ENCODE data around the gene PIN1. TPM values are rescaled to one million over a fixed set of nuclear protein-coding genes. Genes with fewer than 3 reads are reported as not detected.

Gene PIN1
- total RNA-seq, 1 donor from 2014 or later, result 69.9 TPM

DNA sequence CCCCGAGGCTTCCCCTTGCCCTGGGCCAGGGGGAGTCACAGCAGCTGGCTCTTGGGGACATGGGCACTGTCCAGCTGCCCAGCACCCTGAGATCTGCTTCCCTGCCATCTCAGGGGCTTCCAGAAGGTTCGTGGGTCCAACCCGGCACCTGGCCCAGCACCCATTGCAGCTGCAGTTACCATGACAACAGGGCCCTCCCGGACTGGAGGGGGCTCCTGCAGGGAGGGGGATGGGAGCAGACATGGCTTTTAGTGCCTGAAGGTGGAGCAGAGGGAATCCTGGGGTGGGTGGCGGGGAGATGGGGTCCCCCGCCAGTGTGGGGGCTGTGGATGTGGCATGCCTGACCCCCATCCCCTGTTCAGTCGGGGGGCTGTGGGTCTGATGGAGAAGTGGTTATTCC is 14.7 kb downstream of the PIN1 start:
- no peak overlapping the region for H3K4me3 Mint-ChIP-seq (ENCODE audit: unreplicated experiment)
- TF ChIP-seq CTCF (IDR thresholded peaks at IDR 0.05; ENCODE audit: unreplicated experiment), result no peak

DNA sequence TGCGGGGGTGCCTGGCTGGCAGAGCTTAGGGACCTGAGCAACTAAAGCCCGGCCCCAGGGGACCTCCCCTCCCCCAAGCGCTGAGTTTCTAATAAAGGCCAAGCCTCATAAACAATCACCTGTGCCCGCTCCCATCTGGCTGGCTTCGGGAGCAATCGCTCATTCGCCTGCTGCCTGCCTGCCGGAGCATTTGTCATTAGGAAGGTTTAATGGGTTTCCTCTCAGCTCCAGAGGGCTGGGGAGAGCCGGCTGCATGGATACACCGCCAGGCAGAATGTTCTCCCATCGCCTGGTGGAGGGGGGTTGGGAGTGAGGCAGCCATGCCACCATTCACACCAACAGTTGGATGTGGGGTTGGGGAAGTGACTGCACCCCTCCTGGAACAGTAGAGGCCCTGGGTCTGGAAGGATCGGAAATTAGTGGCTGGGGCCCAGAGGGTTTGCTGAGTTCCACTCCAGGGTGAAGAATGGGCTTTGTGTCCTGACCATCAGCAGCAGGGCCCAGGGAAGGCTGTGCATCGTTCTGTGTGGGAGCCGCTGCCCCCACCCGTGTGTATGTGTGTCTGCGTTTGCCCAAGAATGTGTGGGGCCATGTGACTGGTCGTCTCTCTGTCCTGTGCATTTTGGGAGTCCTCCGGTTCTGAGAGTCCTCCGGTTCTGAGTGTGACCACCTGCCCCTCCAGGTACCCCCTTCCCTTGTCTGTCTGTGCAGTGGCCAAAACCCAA is 15.3 kb downstream of the PIN1 start:
- peaks cover 5% of the 10 kb centered on the region for H3K27me3 Mint-ChIP-seq (ENCODE audit: unreplicated experiment)
- no peak for DNase-seq (ENCODE audit: low spot score)
- TF ChIP-seq CTCF (IDR thresholded peaks at IDR 0.05; ENCODE audit: unreplicated experiment), result no peak
- H3K4me1 Mint-ChIP-seq (ENCODE audit: unreplicated experiment), result no peaks in the 10 kb centered on the region
- H3K36me3 Mint-ChIP-seq (ENCODE audit: low read depth, unreplicated experiment), result peaks cover 29% of the 10 kb centered on the region
- no peak overlapping the region for H3K4me3 Mint-ChIP-seq (ENCODE audit: unreplicated experiment)
- no peaks in the 10 kb centered on the region for H3K9me3 Mint-ChIP-seq (ENCODE audit: unreplicated experiment)
- H3K27ac Mint-ChIP-seq (ENCODE audit: unreplicated experiment), result no peak overlapping the region

More for the DNA sequence above, 14.7 kb downstream of the PIN1 start:
- no peak for DNase-seq (ENCODE audit: low spot score)
- H3K27ac Mint-ChIP-seq (ENCODE audit: unreplicated experiment), result no peak overlapping the region
- H3K9me3 Mint-ChIP-seq (ENCODE audit: unreplicated experiment), result no peaks in the 10 kb centered on the region
- no peaks in the 10 kb centered on the region for H3K4me1 Mint-ChIP-seq (ENCODE audit: unreplicated experiment)
- H3K27me3 Mint-ChIP-seq (ENCODE audit: unreplicated experiment), result peaks cover 7% of the 10 kb centered on the region
- H3K36me3 Mint-ChIP-seq (ENCODE audit: low read depth, unreplicated experiment), result peaks cover 35% of the 10 kb centered on the region

GRCh38 chr19:9854282-9854846 is 19.2 kb downstream of the PIN1 start:
- TF ChIP-seq CTCF (IDR thresholded peaks at IDR 0.05; ENCODE audit: unreplicated experiment), result no peak
- H3K4me3 Mint-ChIP-seq (ENCODE audit: unreplicated experiment), result no peak overlapping the region
- H3K27ac Mint-ChIP-seq (ENCODE audit: unreplicated experiment), result no peak overlapping the region
- H3K4me1 Mint-ChIP-seq (ENCODE audit: unreplicated experiment), result peaks cover 23% of the 10 kb centered on the region
- no peak for DNase-seq (ENCODE audit: low spot score)
- peaks cover 11% of the 10 kb centered on the region for H3K27me3 Mint-ChIP-seq (ENCODE audit: unreplicated experiment)
- peaks cover 30% of the 10 kb centered on the region for H3K36me3 Mint-ChIP-seq (ENCODE audit: low read depth, unreplicated experiment)
- H3K9me3 Mint-ChIP-seq (ENCODE audit: unreplicated experiment), result no peaks in the 10 kb centered on the region

DNA sequence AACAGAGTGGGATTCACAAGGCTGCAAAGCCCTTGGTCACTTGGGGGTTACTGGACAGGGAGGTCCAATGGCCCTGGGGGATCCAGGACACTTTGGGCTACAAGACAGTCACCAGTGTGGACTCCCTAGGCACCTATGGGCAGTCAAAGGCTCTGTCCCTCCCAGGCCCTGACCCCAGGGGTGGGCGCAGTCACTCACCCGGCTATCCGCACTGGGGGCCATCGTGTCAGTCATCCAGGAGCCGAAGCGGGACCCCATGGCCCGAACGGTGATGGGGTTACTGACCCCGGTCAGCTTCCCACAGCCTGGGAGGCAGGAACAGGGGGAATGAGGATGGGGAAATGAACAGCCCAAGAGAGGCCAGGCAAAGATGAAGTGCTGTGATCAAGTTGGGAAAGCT is 21.5 kb downstream of the PIN1 start:
- DNase-seq (ENCODE audit: low spot score), result no peak
- H3K27me3 Mint-ChIP-seq (ENCODE audit: unreplicated experiment), result peaks cover 8% of the 10 kb centered on the region
- peak overlapping the region; percentile 48 for H3K27ac Mint-ChIP-seq (ENCODE audit: unreplicated experiment)
- H3K36me3 Mint-ChIP-seq (ENCODE audit: low read depth, unreplicated experiment), result peaks cover 24% of the 10 kb centered on the region
- no peak overlapping the region for H3K4me3 Mint-ChIP-seq (ENCODE audit: unreplicated experiment)
- no peaks in the 10 kb centered on the region for H3K9me3 Mint-ChIP-seq (ENCODE audit: unreplicated experiment)
- no peak for TF ChIP-seq CTCF (IDR thresholded peaks at IDR 0.05; ENCODE audit: unreplicated experiment)
- peaks cover 23% of the 10 kb centered on the region for H3K4me1 Mint-ChIP-seq (ENCODE audit: unreplicated experiment)

DNA sequence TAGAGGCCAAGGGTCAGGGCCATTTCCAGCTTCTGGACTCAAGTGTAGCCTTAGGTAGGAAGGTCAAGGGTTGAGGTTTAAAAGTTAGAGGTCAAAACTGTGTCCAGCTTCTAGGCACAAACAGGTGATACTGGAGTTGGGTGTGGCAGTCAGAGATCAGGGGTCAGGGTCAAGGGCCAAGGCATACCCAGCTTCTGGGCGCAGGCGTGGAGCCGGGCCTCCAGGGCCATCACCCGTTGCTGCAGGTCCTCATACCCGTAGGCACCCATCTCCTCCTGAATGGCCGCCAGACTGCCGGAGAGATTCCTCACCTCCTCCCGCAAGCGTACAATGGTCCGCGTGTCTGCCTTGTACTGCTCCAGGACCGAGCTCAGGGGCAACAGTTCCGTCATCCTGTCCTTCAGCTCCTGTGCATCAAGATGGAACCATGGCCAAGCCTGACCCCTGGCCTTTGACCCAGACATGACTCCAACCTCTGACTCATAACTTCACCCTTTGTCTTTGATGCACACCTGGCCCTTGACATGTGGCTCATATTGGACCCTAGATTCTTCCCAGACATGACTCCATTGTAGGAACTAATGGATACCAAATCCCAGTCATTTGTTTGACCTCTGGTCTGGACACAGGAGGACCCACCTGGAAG is 22.1 kb downstream of the PIN1 start:
- Mint-ChIP-seq H3K4me1 (ENCODE audit: unreplicated experiment) (peaks cover 23% of the 10 kb centered on the region), H3K27me3 (ENCODE audit: unreplicated experiment) (peaks cover 8% of the 10 kb centered on the region), H3K27ac (ENCODE audit: unreplicated experiment) (peak overlapping the region; percentile 48), H3K36me3 (ENCODE audit: low read depth, unreplicated experiment) (peaks cover 18% of the 10 kb centered on the region), H3K4me3 (ENCODE audit: unreplicated experiment) (no peak overlapping the region), H3K9me3 (ENCODE audit: unreplicated experiment) (no peaks in the 10 kb centered on the region)
- no peak for DNase-seq (ENCODE audit: low spot score)
- TF ChIP-seq CTCF (IDR thresholded peaks at IDR 0.05; ENCODE audit: unreplicated experiment), result no peak
